ENCODE results near the gene C16orf74.

DNA sequence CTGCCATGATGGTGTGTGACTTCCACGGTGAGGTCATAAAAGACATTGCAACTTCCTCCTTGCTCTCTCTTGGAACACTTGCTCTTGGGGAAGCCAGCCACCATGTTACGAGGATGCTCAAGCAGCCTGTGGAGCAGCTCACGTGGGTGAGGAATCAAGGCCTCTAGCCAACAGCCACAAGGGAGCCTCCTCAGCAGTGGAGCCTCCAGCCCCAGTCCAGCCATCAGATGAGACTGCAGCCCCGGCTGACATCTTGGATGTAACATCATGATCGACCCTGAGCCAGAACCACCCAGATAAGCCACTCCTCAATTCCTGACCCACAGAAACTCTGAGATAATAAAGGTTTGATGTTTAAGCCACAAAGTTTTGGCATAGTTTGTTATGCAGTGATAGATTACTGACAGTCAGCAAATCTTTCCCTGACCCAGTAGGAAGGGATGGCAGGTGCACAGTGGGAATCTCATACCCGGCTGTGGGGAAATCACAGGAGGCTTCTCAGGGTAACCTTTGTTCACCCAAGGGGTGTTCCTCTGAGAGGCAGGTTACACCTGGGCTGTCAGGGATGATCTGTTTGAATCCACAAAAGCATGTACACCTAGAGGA, 38.8 kb downstream of the C16orf74 start:
- TF ChIP-seq ZNF883 (CRISPR knock-in tag; IDR thresholded peaks at IDR 0.05; ENCODE audit: not compliant biosample characterization) = no peak
- TF ChIP-seq, protein P1, sequence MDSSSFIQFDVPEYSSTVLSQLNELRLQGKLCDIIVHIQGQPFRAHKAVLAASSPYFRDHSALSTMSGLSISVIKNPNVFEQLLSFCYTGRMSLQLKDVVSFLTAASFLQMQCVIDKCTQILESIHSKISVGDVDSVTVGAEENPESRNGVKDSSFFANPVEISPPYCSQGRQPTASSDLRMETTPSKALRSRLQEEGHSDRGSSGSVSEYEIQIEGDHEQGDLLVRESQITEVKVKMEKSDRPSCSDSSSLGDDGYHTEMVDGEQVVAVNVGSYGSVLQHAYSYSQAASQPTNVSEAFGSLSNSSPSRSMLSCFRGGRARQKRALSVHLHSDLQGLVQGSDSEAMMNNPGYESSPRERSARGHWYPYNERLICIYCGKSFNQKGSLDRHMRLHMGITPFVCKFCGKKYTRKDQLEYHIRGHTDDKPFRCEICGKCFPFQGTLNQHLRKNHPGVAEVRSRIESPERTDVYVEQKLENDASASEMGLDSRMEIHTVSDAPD (CRISPR knock-in tag; IDR thresholded peaks at IDR 0.05) = no peak
- TF ChIP-seq ETV6 (CRISPR knock-in tag; conservative IDR thresholded peaks at IDR 0.05) = no peak
- TF ChIP-seq HIC2 (CRISPR knock-in tag; IDR thresholded peaks at IDR 0.05; ENCODE audit: low read depth) = no peak
- TF ChIP-seq SMC3 (IDR thresholded peaks at IDR 0.05; ENCODE audit: low read length) = no peak
- TF ChIP-seq EZH2 (conservative IDR thresholded peaks at IDR 0.05; ENCODE audit: low read depth, low read length) = no peak
- no peak for TF ChIP-seq ARHGAP35 (CRISPR knock-in tag; IDR thresholded peaks at IDR 0.05; ENCODE audit: borderline replicate concordance)
- no peak for TF ChIP-seq POLR2AphosphoS5 (IDR thresholded peaks at IDR 0.05; ENCODE audit: low read depth, low read length)
- no peak for TF ChIP-seq ZNF713 (CRISPR knock-in tag; IDR thresholded peaks at IDR 0.05)
- TF ChIP-seq TCF7 (IDR thresholded peaks at IDR 0.05; ENCODE audit: low read depth) = no peak
- TF ChIP-seq CREB1 (IDR thresholded peaks at IDR 0.05) = no peak
- TF ChIP-seq CREB1 (CRISPR knock-in tag; IDR thresholded peaks at IDR 0.05) = no peak
